GM12878 (cell line): ENCODE measurements around the gene EPHA4. TPM values are rescaled to one million over a fixed set of nuclear protein-coding genes. Genes with fewer than 3 reads are reported as not detected.

Experiments used
- ATAC-seq: fragments of 200-7000 bp; cut with Tn5 transposase; 3 replicates; pipeline ENCODE4 v1.9.1; 2020; ENCODE audit warnings: mild to moderate bottlenecking, moderate library complexity
- BruUV-seq: library from RNA; stranded (reverse); fragments of 400-500 nt; replicated peaks from 2 replicates; lab custom pipeline; 2021; lab: Mats Ljungman, UMichigan
- CTCF ChIA-PET: fragments of 300-600 bp; sonication (Branson Sonifier 250); formaldehyde crosslinking; extraction: SDS; loops from one replicate; lab custom pipeline; 2021; ENCODE audit warnings: inconsistent platforms; lab: Yijun Ruan, JAX
- POLR2A ChIA-PET: fragments of 350-600 bp; formaldehyde crosslinking; extraction: SDS; loops from one replicate; lab custom pipeline; 2021; ENCODE audit warnings: inconsistent platforms; lab: Charles Lee
- RAD21 ChIA-PET: fragments of 300-600 bp; sonication (Branson Sonifier 250); formaldehyde crosslinking; loops from one replicate; lab custom pipeline; 2023; ENCODE audit warnings: antibody characterized with exemption; ENCODE audit not compliant: unreplicated experiment; lab: Charles Lee
- SMC1A ChIA-PET: fragments of 300-600 bp; sonication (Branson Sonifier 250); formaldehyde crosslinking; loops from one replicate; lab custom pipeline; 2023; ENCODE audit not compliant: unreplicated experiment, uncharacterized antibody; lab: Charles Lee
- DNase-seq: peaks from one replicate; pipeline ENCODE4 v3.0.0-alpha.2; 2011; ENCODE audit warnings: low read depth, low spot score
- FAIRE-seq: peaks from 3 replicates; lab custom pipeline; 2011; peaks lifted over from hg19 to GRCh38; lab: Jason Lieb, UNC
- H2AFZ ChIP-seq: 2 replicates; pipeline ENCODE4 v1.6.0; 2011; ENCODE audit warnings: low read depth, low read length, control low read depth; ENCODE audit not compliant: control insufficient read depth
- H3K27ac ChIP-seq: 2 replicates; pipeline ENCODE4 v1.5.1; 2011; ENCODE audit warnings: control low read depth; ENCODE audit not compliant: control insufficient read depth, insufficient read depth
- H3K27me3 ChIP-seq, 2 experiments: replicated peaks in 1 of 2; 2 replicates each; pipeline versions ENCODE4 v1.6.0 to v1.6.1; 2011; ENCODE audit warnings: low read length in 1 of 2; ENCODE audit not compliant: control insufficient read depth in 2 of 2, insufficient read depth in 2 of 2
- H3K36me3 ChIP-seq, 2 experiments: 2 replicates each; pipeline ENCODE4 v1.5.1; 2011; ENCODE audit warnings: low read length in 1 of 2; ENCODE audit not compliant: control insufficient read depth in 2 of 2, insufficient read depth in 2 of 2
- H3K4me1 ChIP-seq: 2 replicates; pipeline ENCODE4 v1.6.1; 2011; ENCODE audit warnings: mild to moderate bottlenecking, low read length, moderate library complexity, mixed read lengths; ENCODE audit not compliant: control insufficient read depth, insufficient read depth
- H3K4me2 ChIP-seq: 2 replicates; pipeline ENCODE4 v1.6.0; 2011; ENCODE audit warnings: control low read depth; ENCODE audit not compliant: control insufficient read depth, insufficient read depth
- H3K4me3 ChIP-seq: fragments of 200-600 bp; sonication (generic); 2 replicates; pipeline ENCODE4 v1.5.1; 2016
- H3K79me2 ChIP-seq: 2 replicates; pipeline ENCODE4 v1.6.0; 2011; ENCODE audit warnings: low read length; ENCODE audit not compliant: control insufficient read depth, insufficient read depth
- H3K9ac ChIP-seq: 2 replicates; pipeline ENCODE4 v1.8.0; 2011; ENCODE audit warnings: low read length, control low read depth, mixed read lengths; ENCODE audit not compliant: control insufficient read depth, insufficient read depth
- H3K9me3 ChIP-seq: replicated peaks from 3 replicates; pipeline ENCODE4 v1.5.1; 2011; ENCODE audit warnings: mild to moderate bottlenecking, low read length; ENCODE audit not compliant: control insufficient read depth, insufficient read depth
- H4K20me1 ChIP-seq: 2 replicates; pipeline ENCODE4 v1.6.0; 2011; ENCODE audit not compliant: control insufficient read depth, insufficient read depth
- ASH2L ChIP-seq: fragments of 300-600, 200-600 bp; sonication (generic); IDR thresholded peaks from 2 replicates; pipeline ENCODE4 v1.6.1; 2017; ENCODE audit warnings: low read depth, mild to moderate bottlenecking, borderline replicate concordance
- ATF7 ChIP-seq: fragments of 450-650 bp; IDR thresholded peaks from 2 replicates; pipeline ENCODE4 v1.6.1; 2016; ENCODE audit warnings: low read depth, mild to moderate bottlenecking
- BCL11A ChIP-seq: IDR thresholded peaks from 2 replicates; pipeline ENCODE4 v1.6.1; 2011; ENCODE audit warnings: low read depth, low read length
- CHD2 ChIP-seq: IDR thresholded peaks from 2 replicates; pipeline ENCODE4 v1.6.1; 2011; ENCODE audit warnings: low read depth, low read length, improper control_type of control experiment, borderline replicate concordance
- E4F1 ChIP-seq: fragments of 450-650 bp; IDR thresholded peaks from 2 replicates; pipeline ENCODE4 v1.6.1; 2018; ENCODE audit warnings: borderline replicate concordance, mild to moderate bottlenecking; ENCODE audit not compliant: partially characterized antibody
- FOXK2 ChIP-seq: fragments of 450-650 bp; IDR thresholded peaks from 2 replicates; pipeline ENCODE4 v1.6.1; 2017; ENCODE audit warnings: mild to moderate bottlenecking, moderate library complexity
- GATAD2B ChIP-seq: fragments of 450-650 bp; conservative IDR thresholded peaks from 2 replicates; pipeline ENCODE4 v1.6.1; 2017; ENCODE audit warnings: low read depth, mild to moderate bottlenecking, moderate library complexity
- JUND ChIP-seq: IDR thresholded peaks from 2 replicates; pipeline ENCODE4 v1.6.1; 2012; ENCODE audit warnings: low read depth, mild to moderate bottlenecking, low read length, improper control_type of control experiment, moderate library complexity
- MTA3 ChIP-seq: IDR thresholded peaks from 2 replicates; pipeline ENCODE4 v1.6.1; 2012; ENCODE audit warnings: low read length, inconsistent platforms, borderline replicate concordance
- MXI1 ChIP-seq: fragments of 150-350 bp; IDR thresholded peaks from 2 replicates; pipeline ENCODE4 v1.6.1; 2011; ENCODE audit warnings: low read depth, mild to moderate bottlenecking, inconsistent platforms, low read length, improper control_type of control experiment
- NRF1 ChIP-seq: conservative IDR thresholded peaks from 2 replicates; pipeline ENCODE4 v1.6.1; 2011; ENCODE audit warnings: mild to moderate bottlenecking, low read depth, low read length, improper control_type of control experiment
- RAD51 ChIP-seq: fragments of 450-650 bp; IDR thresholded peaks from 2 replicates; pipeline ENCODE4 v1.6.1; 2016; ENCODE audit warnings: moderate library complexity, mild to moderate bottlenecking, inconsistent platforms
- SUZ12 ChIP-seq: fragments of 200-600 bp; sonication (generic); IDR thresholded peaks from one replicate; pipeline ENCODE4 v1.6.1; 2018; ENCODE audit warnings: antibody characterized with exemption, mild to moderate bottlenecking; ENCODE audit not compliant: unreplicated experiment
- TAF1 ChIP-seq: IDR thresholded peaks from 2 replicates; pipeline ENCODE4 v1.6.1; 2011; ENCODE audit warnings: mild to moderate bottlenecking, low read depth, low read length, borderline replicate concordance
- ZNF207 ChIP-seq: fragments of 450-650 bp; IDR thresholded peaks from 2 replicates; pipeline ENCODE4 v1.6.1; 2014; ENCODE audit warnings: antibody characterized with exemption, mild to moderate bottlenecking, borderline replicate concordance
- ZNF274 ChIP-seq: IDR thresholded peaks from one replicate; pipeline ENCODE4 v1.8.0; 2011; ENCODE audit not compliant: insufficient read length, insufficient read depth
- ZZZ3 ChIP-seq: IDR thresholded peaks from 2 replicates; pipeline ENCODE4 v1.6.1; 2011; ENCODE audit warnings: low read depth; ENCODE audit not compliant: control insufficient read depth, insufficient read length
- WGBS: methylation state at CpG from one replicate; pipeline ENCODE4 v1.1.6; 2016; ENCODE audit warnings: low lambda C conversion rate; ENCODE audit not compliant: insufficient replicate concordance, insufficient coverage; ENCODE audit errors: missing lambda C conversion rate; 5-methylcytosine and 5-hydroxymethylcytosine counted together
- in situ Hi-C: fragments of 300-500 bp; cut with MboI; formaldehyde crosslinking; loops from 9 replicates; pipeline ENCODE4 v1.14.3; 2018; ENCODE audit warnings: mixed read lengths
- intact Hi-C: fragments of 100-400 bp; cut with micrococcal nuclease; formaldehyde crosslinking; loops from one replicate; pipeline ENCODE4 v1.14.2; 2022; ENCODE audit not compliant: unreplicated experiment
- polyA plus RNA-seq, 11 experiments: library from polyadenylated mRNA; depleted of rRNA in 4 of 11; unstranded in 6 of 11; stranded (reverse) in 5 of 11; fragments of >200 nt; fragmentation: Nextera tagmentation in 4 of 11; fragmentation: Illumina TruSeq in 1 of 11; extraction: Ambion mirVana in 4 of 11; extraction: Trizol in 1 of 11; gene quantifications; 1 replicate in 1 of 11; 2 replicates in 10 of 11; pipeline versions ENCODE4 v1.2.1 to v1.2.3, GENCODE V29; 2011 to 2016; ENCODE audit warnings: inconsistent platforms in 2 of 11, missing spikeins in 2 of 11, low read depth in 1 of 11
- total RNA-seq, 4 experiments: library from RNA; depleted of rRNA in 3 of 4; stranded (reverse); fragments of >200 nt in 3 of 4; fragmentation: Illumina TruSeq in 1 of 4; extraction: Trizol in 1 of 4; gene quantifications; 2 replicates each; pipeline versions ENCODE4 v1.2.1 to v1.2.3, GENCODE V29; 2013 to 2021
- TF ChIP-seq, protein P1 (sequence below): IDR thresholded peaks from 2 replicates; pipeline ENCODE4 v1.6.1; 2011; ENCODE audit warnings: low read depth, low read length, improper control_type of control experiment, borderline replicate concordance

The EPHA4 gene
- total and polyA plus RNA-seq, 10 of the 15 experiments (the other 5 are each of a cell fraction or from before 2014, with no cell fraction given), result 0.06 to 1.5 (median 0.33) TPM; not detected in 1

GRCh38 chr2:221482666-221483455 lies 89.2 kb downstream of the EPHA4 start:
- no peak for TF ChIP-seq JUND
- no peak for TF ChIP-seq E4F1
- TF ChIP-seq NRF1, result no peak
- no peak for TF ChIP-seq CHD2
- TF ChIP-seq ZZZ3, result no peak
- no peak for TF ChIP-seq ATF7
- no peak for TF ChIP-seq TAF1
- TF ChIP-seq MTA3, result no peak
- TF ChIP-seq ZNF274, result no peak
- TF ChIP-seq FOXK2, result no peak
- no peak for TF ChIP-seq MXI1
- TF ChIP-seq GATAD2B, result no peak
- TF ChIP-seq, protein P1, sequence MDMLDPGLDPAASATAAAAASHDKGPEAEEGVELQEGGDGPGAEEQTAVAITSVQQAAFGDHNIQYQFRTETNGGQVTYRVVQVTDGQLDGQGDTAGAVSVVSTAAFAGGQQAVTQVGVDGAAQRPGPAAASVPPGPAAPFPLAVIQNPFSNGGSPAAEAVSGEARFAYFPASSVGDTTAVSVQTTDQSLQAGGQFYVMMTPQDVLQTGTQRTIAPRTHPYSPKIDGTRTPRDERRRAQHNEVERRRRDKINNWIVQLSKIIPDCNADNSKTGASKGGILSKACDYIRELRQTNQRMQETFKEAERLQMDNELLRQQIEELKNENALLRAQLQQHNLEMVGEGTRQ, result no peak
- no peak for TF ChIP-seq BCL11A
- TF ChIP-seq ASH2L, result no peak
- TF ChIP-seq RAD51, result no peak
- no peak for TF ChIP-seq SUZ12
- TF ChIP-seq ZNF207, result no peak
- no TSS peak for BruUV-seq
- H3K9me3 ChIP-seq, result no peaks in the 10 kb centered on the region
- ChIA-PET POLR2A (no interaction called here), RAD21 (no interaction called here), CTCF (no interaction called here), SMC1A (interaction anchor here (1.0 to 1.3 kb wide), 2 partner anchors 11 to 27 kb away, joined by 3 to 4 read pairs; no protein-coding TSS in a partner anchor)
- no peak overlapping the region for H3K4me2 ChIP-seq
- H3K27me3 ChIP-seq, result no peaks in the 10 kb centered on the region
- no peak overlapping the region for H3K9ac ChIP-seq
- no peaks in the 10 kb centered on the region for H3K36me3 ChIP-seq
- no peaks in the 10 kb centered on the region for H4K20me1 ChIP-seq
- no peak for ATAC-seq
- H3K4me3 ChIP-seq, result no peak overlapping the region
- in situ Hi-C loops, result no loop called here
- H3K4me1 ChIP-seq, result no peaks in the 10 kb centered on the region
- no peak overlapping the region for H2AFZ ChIP-seq
- intact Hi-C loops, result no loop called here
- DNase-seq, result no peak
- 47% methylated on average over 12 of the region's 12 CpGs for WGBS
- no peaks in the 10 kb centered on the region for H3K79me2 ChIP-seq
- H3K27ac ChIP-seq, result no peak overlapping the region
- FAIRE-seq, result no peak
